Stimulated activated CD8-positive, alpha-beta memory T cell treated with anti-CD3 and anti-CD28 coated beads, Interleukin-12 subunit alpha, Interleukin-12 subunit beta, amount 100 ng/mL, for 4 hours (primary cell): ENCODE results near the gene KCNQ1.

Source experiments
- DNase-seq: peaks from one replicate; pipeline ENCODE4 v3.0.0-alpha.2; 2020; ENCODE audit warnings: low read depth

Gene KCNQ1

GRCh38 chr11:2747248-2748027, 302.6 kb downstream of the KCNQ1 start:
- no peak for DNase-seq

GRCh38 chr11:2748061-2748813, 303.4 kb downstream of the KCNQ1 start:
- no peak for DNase-seq

GRCh38 chr11:2748814-2749554, 304.2 kb downstream of the KCNQ1 start:
- DNase-seq, result no peak

GRCh38 chr11:2750101-2750681, 305.4 kb downstream of the KCNQ1 start:
- DNase-seq, result no peak

- no peak for DNase-seq
Observed at GRCh38 chr11:2750682-2751522, 306.1 kb downstream of the KCNQ1 start.

GRCh38 chr11:2751523-2752203, 306.9 kb downstream of the KCNQ1 start:
- DNase-seq, result no peak

- no peak for DNase-seq
Observed at GRCh38 chr11:2752204-2752770, 307.5 kb downstream of the KCNQ1 start.

GRCh38 chr11:2752923-2753322, 308.1 kb downstream of the KCNQ1 start:
- no peak for DNase-seq

GRCh38 chr11:2754008-2754407, 309.2 kb downstream of the KCNQ1 start:
- no peak for DNase-seq

- DNase-seq, result no peak
Observed at GRCh38 chr11:2755071-2755470, 310.3 kb downstream of the KCNQ1 start.

GRCh38 chr11:2758751-2759150, 313.9 kb downstream of the KCNQ1 start:
- DNase-seq, result no peak

GRCh38 chr11:2759228-2760195, 314.7 kb downstream of the KCNQ1 start:
- no peak for DNase-seq

- DNase-seq, result no peak
Observed at GRCh38 chr11:2760196-2760871, 315.5 kb downstream of the KCNQ1 start.

- DNase-seq, result no peak
Observed at GRCh38 chr11:2761131-2762030, 316.6 kb downstream of the KCNQ1 start.

- DNase-seq, result no peak
Observed at GRCh38 chr11:2762031-2762380, 317.2 kb downstream of the KCNQ1 start.

GRCh38 chr11:2762451-2762850, 317.6 kb downstream of the KCNQ1 start:
- no peak for DNase-seq

GRCh38 chr11:2763984-2764383, 319.2 kb downstream of the KCNQ1 start:
- DNase-seq, result no peak

- no peak for DNase-seq
Observed at GRCh38 chr11:2765491-2765890, 320.7 kb downstream of the KCNQ1 start.
